GM23248 (cell line): Measurements from ENCODE around the gene ZC3H12C. TPM values are rescaled to one million over a fixed set of nuclear protein-coding genes. Genes with fewer than 3 reads are reported as not detected.
A peak's percentile ranks its signal among the peaks of the same experiment; 100 is the strongest.
"Not testable (repeated sequence)": the region's sequence is repeated elsewhere in the genome, so short reads cannot be mapped to it uniquely, and the experiment has no call there.

Experiments
- DNase-seq: peaks from one replicate; pipeline ENCODE4 v3.0.0-alpha.2; 2015
- H2AFZ ChIP-seq: fragments of 200-600 bp; sonication (generic); 2 replicates; pipeline ENCODE4 v1.6.1; 2016; ENCODE audit warnings: antibody characterized with exemption
- H3F3A ChIP-seq: fragments of 200-600 bp; sonication (generic); 2 replicates; pipeline ENCODE4 v1.6.1; 2016; ENCODE audit warnings: mild to moderate bottlenecking, antibody characterized with exemption, mixed run types; ENCODE audit not compliant: insufficient read depth
- H3K27ac ChIP-seq: fragments of 200-600 bp; sonication (generic); 2 replicates; pipeline ENCODE4 v1.5.1; 2016; ENCODE audit warnings: mild to moderate bottlenecking
- H3K27me3 ChIP-seq: fragments of 200-600 bp; sonication (generic); replicated peaks from 2 replicates; pipeline ENCODE4 v1.6.1; 2016; ENCODE audit warnings: mild to moderate bottlenecking; ENCODE audit not compliant: insufficient read depth
- H3K36me3 ChIP-seq: fragments of 200-600 bp; sonication (generic); 2 replicates; pipeline ENCODE4 v1.6.1; 2016; ENCODE audit warnings: low read depth, mild to moderate bottlenecking
- H3K4me1 ChIP-seq: fragments of 200-600 bp; sonication (generic); 2 replicates; pipeline ENCODE4 v1.6.1; 2016; ENCODE audit warnings: mild to moderate bottlenecking; ENCODE audit not compliant: insufficient read depth
- H3K4me2 ChIP-seq: fragments of 200-600 bp; sonication (generic); one replicate; pipeline ENCODE4 v1.6.1; 2016; ENCODE audit warnings: mild to moderate bottlenecking; ENCODE audit not compliant: unreplicated experiment
- H3K4me3 ChIP-seq: fragments of 200-600 bp; sonication (generic); 2 replicates; pipeline ENCODE4 v1.5.1; 2016; ENCODE audit warnings: mild to moderate bottlenecking
- H3K79me2 ChIP-seq: fragments of 200-600 bp; sonication (generic); 2 replicates; pipeline ENCODE4 v1.6.1; 2016; ENCODE audit warnings: mild to moderate bottlenecking; ENCODE audit not compliant: insufficient read depth
- H3K9ac ChIP-seq: fragments of 200-600 bp; sonication (generic); 2 replicates; pipeline ENCODE4 v1.6.1; 2016; ENCODE audit warnings: mild to moderate bottlenecking
- H3K9me2 ChIP-seq: fragments of 200-600 bp; sonication (generic); 2 replicates; pipeline ENCODE4 v1.6.1; 2016; ENCODE audit warnings: mixed run types, mild to moderate bottlenecking, moderate library complexity; ENCODE audit not compliant: insufficient read depth
- H3K9me3 ChIP-seq: fragments of 200-600 bp; sonication (generic); one replicate; pipeline ENCODE4 v1.6.1; 2017; ENCODE audit warnings: low read depth
- H4K20me1 ChIP-seq: fragments of 200-600 bp; sonication (generic); 2 replicates; pipeline ENCODE4 v1.6.0; 2016; ENCODE audit not compliant: insufficient read depth
- EZH2 ChIP-seq: fragments of 200-600 bp; sonication (generic); IDR thresholded peaks from 2 replicates; pipeline ENCODE4 v1.6.1; 2018; ENCODE audit warnings: antibody characterized with exemption, mild to moderate bottlenecking; ENCODE audit not compliant: insufficient read depth, poor library complexity, severe bottlenecking
- EZH2phosphoT487 ChIP-seq: fragments of 200-600 bp; sonication (generic); IDR thresholded peaks from 2 replicates; pipeline ENCODE4 v1.6.1; 2018; ENCODE audit warnings: antibody characterized with exemption, moderate library complexity, mild to moderate bottlenecking, low read depth; ENCODE audit not compliant: insufficient read depth
- WGBS, 2 experiments: methylation state at CpG; one replicate each; pipeline ENCODE4 v1.1.6; 2015 to 2017; ENCODE audit warnings: low lambda C conversion rate in 2 of 2, low coverage in 1 of 2; ENCODE audit errors: missing lambda C conversion rate in 2 of 2; 5-methylcytosine and 5-hydroxymethylcytosine counted together
- in situ Hi-C: fragments of 300-500 bp; cut with MboI; formaldehyde crosslinking; loops from 2 replicates; pipeline ENCODE4 v1.15.0; 2020
- polyA plus RNA-seq: library from polyadenylated mRNA; unstranded; fragments of >200 nt; fragmentation: Nextera tagmentation; extraction: Ambion mirVana; gene quantifications from 2 replicates; pipeline ENCODE4 v1.2.1, GENCODE V29; 2016
- total RNA-seq: library from RNA; depleted of rRNA; stranded (reverse); fragments of >200 nt; shearing (Covaris generic); gene quantifications from 2 replicates; pipeline ENCODE4 v1.2.3, GENCODE V29; 2014

The ZC3H12C gene
- total and polyA plus RNA-seq, 2 experiments from 2014 or later, result 1.4 to 5.3 TPM

DNA sequence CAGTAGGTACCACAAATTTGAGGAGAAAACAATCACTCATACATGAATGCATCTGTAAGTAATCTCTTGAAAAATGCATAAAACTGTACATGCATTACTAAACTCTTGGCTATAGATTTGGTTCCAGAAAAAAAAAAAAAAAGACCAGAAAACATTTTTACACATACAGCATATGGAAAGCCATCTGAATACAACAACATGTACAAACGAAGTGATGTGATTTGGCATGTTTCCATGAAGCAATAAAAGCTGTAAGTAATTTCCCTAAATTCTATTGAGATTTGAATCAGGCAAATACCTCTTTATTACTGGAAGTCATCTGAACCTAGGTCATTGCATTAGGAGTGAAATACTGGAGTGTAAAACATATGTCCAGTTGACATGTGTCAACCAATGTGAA is 31.9 kb upstream of the ZC3H12C start:
- no peaks in the 10 kb centered on the region for H3K9me3 ChIP-seq
- H3K4me2 ChIP-seq, result no peak overlapping the region
- no peaks in the 10 kb centered on the region for H3K36me3 ChIP-seq
- H3K79me2 ChIP-seq, result no peaks in the 10 kb centered on the region
- H3K27me3 ChIP-seq, result no peaks in the 10 kb centered on the region
- no peak overlapping the region for H3K27ac ChIP-seq
- H3K9me2 ChIP-seq, result no peaks in the 10 kb centered on the region
- in situ Hi-C loops, result no loop called here
- no peak overlapping the region for H3K4me3 ChIP-seq
- no peak for DNase-seq
- H3K4me1 ChIP-seq, result peaks cover 28% of the 10 kb centered on the region
- 35 to 91% methylated on average over 1 of the region's 1 CpG for WGBS, 2 experiments
- TF ChIP-seq EZH2phosphoT487, result no peak
- TF ChIP-seq EZH2, result no peak
- no peaks in the 10 kb centered on the region for H4K20me1 ChIP-seq
- H2AFZ ChIP-seq, result no peak overlapping the region
- H3K9ac ChIP-seq, result no peak overlapping the region
- peaks cover 22% of the 10 kb centered on the region for H3F3A ChIP-seq

DNA sequence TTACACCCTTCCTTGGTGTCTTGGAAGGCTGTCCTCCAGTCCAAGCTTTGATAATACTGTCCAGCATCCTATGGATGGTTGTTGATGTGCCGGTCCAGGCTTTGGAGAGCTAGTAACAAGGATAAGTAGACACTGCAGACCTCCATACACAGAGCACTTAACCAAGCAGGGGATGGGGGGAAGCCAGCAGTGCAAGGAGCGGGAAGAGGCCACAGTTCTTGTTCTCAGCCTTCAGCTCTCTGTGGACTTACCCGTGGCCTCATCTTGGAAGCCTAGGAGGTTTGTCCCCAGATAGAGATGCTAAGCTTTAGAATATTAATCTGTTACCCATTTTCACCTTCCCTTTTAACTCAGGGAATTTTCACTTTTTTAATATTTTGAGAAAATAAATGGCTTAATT is 30.9 kb upstream of the ZC3H12C start:
- 89 to 90% methylated on average over 3 of the region's 3 CpGs for WGBS, 2 experiments
- Histone ChIP-seq H3F3A (peaks cover 22% of the 10 kb centered on the region), H3K4me1 (peaks cover 28% of the 10 kb centered on the region), H3K27ac (no peak overlapping the region), H3K79me2 (no peaks in the 10 kb centered on the region), H3K9ac (no peak overlapping the region), H3K36me3 (no peaks in the 10 kb centered on the region), H2AFZ (no peak overlapping the region), H3K9me2 (no peaks in the 10 kb centered on the region), H3K4me2 (no peak overlapping the region), H4K20me1 (no peaks in the 10 kb centered on the region), H3K9me3 (no peaks in the 10 kb centered on the region), H3K27me3 (no peaks in the 10 kb centered on the region), H3K4me3 (no peak overlapping the region)
- in situ Hi-C loops, result no loop called here
- TF ChIP-seq EZH2phosphoT487 (no peak), EZH2 (no peak)
- no peak for DNase-seq

DNA sequence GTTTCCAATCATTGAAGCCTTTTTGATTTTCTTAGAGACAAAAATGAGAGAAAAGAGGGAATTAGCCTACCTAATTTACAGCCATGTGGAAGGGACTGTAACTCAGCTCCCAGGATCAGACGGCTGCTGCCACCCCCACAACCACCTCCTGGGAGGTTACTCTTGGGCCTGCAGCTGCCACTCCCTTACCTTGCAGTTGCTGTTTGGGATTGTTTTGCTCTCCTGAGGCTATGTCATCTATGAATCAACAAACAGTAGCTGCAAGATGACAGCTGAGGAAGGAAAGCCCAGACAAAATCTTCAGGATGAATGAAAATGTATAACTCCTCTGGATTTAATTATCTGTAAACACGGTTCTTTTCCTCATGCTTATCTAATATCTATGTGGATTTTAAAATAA is 28.0 kb upstream of the ZC3H12C start:
- Histone ChIP-seq H3F3A (peaks cover 26% of the 10 kb centered on the region), H3K27me3 (no peaks in the 10 kb centered on the region), H3K9me2 (no peaks in the 10 kb centered on the region), H3K79me2 (no peaks in the 10 kb centered on the region), H2AFZ (no peak overlapping the region), H3K9me3 (no peaks in the 10 kb centered on the region), H4K20me1 (no peaks in the 10 kb centered on the region), H3K4me1 (peaks cover 31% of the 10 kb centered on the region), H3K36me3 (no peaks in the 10 kb centered on the region), H3K4me2 (no peak overlapping the region), H3K4me3 (no peak overlapping the region), H3K27ac (no peak overlapping the region), H3K9ac (no peak overlapping the region)
- in situ Hi-C loops, result no loop called here
- 64 to 73% methylated on average over 2 of the region's 2 CpGs for WGBS, 2 experiments
- TF ChIP-seq EZH2phosphoT487, result no peak
- TF ChIP-seq EZH2, result no peak
- no peak for DNase-seq

DNA sequence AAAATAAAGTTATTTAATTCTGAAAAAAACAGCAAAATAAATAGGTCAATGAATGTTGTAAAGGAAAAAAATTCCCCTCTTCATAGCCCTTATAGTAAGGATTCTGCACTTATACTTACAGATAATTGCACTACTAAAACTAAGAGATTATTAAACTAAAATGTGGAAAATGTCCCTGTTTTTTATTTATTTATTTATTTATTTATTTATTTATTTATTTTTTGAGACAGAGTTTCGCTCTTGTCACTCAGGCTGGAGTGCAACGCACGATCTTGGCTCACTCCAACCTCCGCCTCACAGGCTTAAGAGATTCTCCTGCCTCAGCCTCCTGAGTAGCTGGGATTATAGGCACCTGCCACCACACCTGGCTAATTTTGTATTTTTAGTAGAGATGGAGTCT is 25.2 kb upstream of the ZC3H12C start:
- H3K79me2 ChIP-seq, in situ Hi-C loops, H4K20me1 ChIP-seq, H3K9me2 ChIP-seq, H3K36me3 ChIP-seq, H3K27me3 ChIP-seq, H3K9me3 ChIP-seq, DNase-seq, H3K4me2 ChIP-seq, H2AFZ ChIP-seq, H3K4me3 ChIP-seq, H3K27ac ChIP-seq, H3K9ac ChIP-seq: not testable (repeated sequence)
- H3K4me1 ChIP-seq, result peaks cover 29% of the 10 kb centered on the region
- WGBS, 2 experiments, result 98 to 99% methylated on average over 4 of the region's 4 CpGs
- peaks cover 20% of the 10 kb centered on the region; the same call in 1 of the 2 replicates for H3F3A ChIP-seq

DNA sequence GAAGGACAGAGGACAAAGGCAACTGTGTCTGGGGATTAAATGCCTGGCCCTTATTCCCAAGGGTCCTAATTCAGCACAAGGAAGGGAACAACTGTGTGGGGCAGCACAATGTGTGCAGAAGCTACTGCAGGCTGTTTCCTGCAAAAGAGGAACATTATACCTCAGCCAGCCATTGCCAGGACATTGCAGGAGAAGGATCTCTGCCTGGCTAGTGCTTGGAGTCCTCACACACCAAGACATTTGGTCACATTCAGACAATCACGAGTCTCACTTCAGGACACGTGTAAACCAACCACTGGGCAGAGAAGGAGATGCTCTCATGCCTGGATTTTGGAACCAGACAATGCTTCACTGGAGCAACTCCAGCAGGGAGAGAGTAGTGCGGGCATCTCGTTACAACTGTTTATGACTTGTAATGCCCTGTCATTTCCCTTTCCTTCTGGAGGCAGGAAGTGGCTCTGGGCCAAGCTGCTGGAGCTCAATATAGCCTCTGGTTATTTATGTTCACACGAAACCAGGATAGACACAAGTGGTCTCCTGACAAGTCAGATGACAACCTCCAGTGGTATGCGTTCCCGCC is 23.9 kb upstream of the ZC3H12C start:
- no peaks in the 10 kb centered on the region for H4K20me1 ChIP-seq
- H3K4me1 ChIP-seq, result peaks cover 29% of the 10 kb centered on the region
- H3F3A ChIP-seq, result peaks cover 20% of the 10 kb centered on the region; the same call in 1 of the 2 replicates
- no peaks in the 10 kb centered on the region for H3K27me3 ChIP-seq
- H3K9me3 ChIP-seq, result no peaks in the 10 kb centered on the region
- TF ChIP-seq EZH2 (no peak), EZH2phosphoT487 (no peak)
- H3K9ac ChIP-seq, result no peak overlapping the region; the same call in 1 of the 2 replicates
- 0 to 5% methylated on average over 7 of the region's 7 CpGs for WGBS, 2 experiments
- peak overlapping the region; percentile 56 for H3K4me2 ChIP-seq
- H3K4me3 ChIP-seq, result peak overlapping the region; percentile 20; the same call in 1 of the 2 replicates
- in situ Hi-C loops, result no loop called here
- no peaks in the 10 kb centered on the region for H3K79me2 ChIP-seq
- no peaks in the 10 kb centered on the region for H3K9me2 ChIP-seq
- peak overlapping the region; percentile 60 for H3K27ac ChIP-seq
- peak; percentile 91 for DNase-seq
- peak overlapping the region; percentile 16; the same call in 1 of the 2 replicates for H2AFZ ChIP-seq
- H3K36me3 ChIP-seq, result no peaks in the 10 kb centered on the region
